HepG2 (cell line): Measurements from ENCODE around the gene ZNF446. TPM values are rescaled to one million over a fixed set of nuclear protein-coding genes. Genes with fewer than 3 reads are reported as not detected.

ENCODE experiments used
- ATAC-seq: fragments of 200-7000 bp; cut with Tn5 transposase; 3 replicates; pipeline ENCODE4 v1.9.1; 2020; ENCODE audit warnings: mild to moderate bottlenecking, moderate library complexity
- BruUV-seq: library from RNA; stranded (reverse); fragments of 400-500 nt; replicated peaks from 2 replicates; lab custom pipeline; 2021; lab: Mats Ljungman, UMichigan
- CTCF ChIA-PET: fragments of 300-600 bp; formaldehyde crosslinking; extraction: SDS; loops from one replicate; lab custom pipeline; 2021; ENCODE audit warnings: low total read pairs, inconsistent platforms, low intra/inter-chr PET ratio; lab: Yijun Ruan, JAX
- POLR2A ChIA-PET: fragments of 350-600 bp; sonication (Branson Sonifier 250); formaldehyde crosslinking; loops from one replicate; lab custom pipeline; 2020; ENCODE audit warnings: antibody characterized with exemption, inconsistent platforms; lab: Yijun Ruan, JAX
- DNase-seq: peaks from one replicate; pipeline ENCODE4 v3.0.0-alpha.2; 2015; ENCODE audit warnings: low spot score
- FAIRE-seq: peaks from 3 replicates; lab custom pipeline; 2011; peaks lifted over from hg19 to GRCh38; lab: Jason Lieb, UNC
- H2AFZ ChIP-seq: one replicate; pipeline ENCODE4 v1.6.1; 2011; ENCODE audit warnings: low read length, inconsistent platforms
- H3K27ac ChIP-seq: fragments of 300-600 bp; 3 replicates; pipeline ENCODE4 v1.8.0; 2011; ENCODE audit warnings: mixed run types, mild to moderate bottlenecking, mixed read lengths, low read length, inconsistent platforms; ENCODE audit not compliant: insufficient read depth; ENCODE audit errors: extremely low read length
- H3K27me3 ChIP-seq, 2 experiments: fragments of 200-600 bp in 1 of 2; 2 replicates in 1 of 2; 3 replicates in 1 of 2; pipeline versions ENCODE4 v1.6.0 to v1.8.0; 2011; ENCODE audit warnings: low read length in 2 of 2, mild to moderate bottlenecking in 2 of 2, moderate library complexity in 2 of 2, inconsistent platforms in 1 of 2; ENCODE audit not compliant: insufficient read depth in 2 of 2, control insufficient read depth in 1 of 2
- H3K36me3 ChIP-seq, 2 experiments: fragments of 200-600 bp in 1 of 2; replicated peaks in 1 of 2; 2 replicates in 1 of 2; 3 replicates in 1 of 2; pipeline versions ENCODE4 v1.5.1 to v1.8.0; 2011; ENCODE audit warnings: low read length in 2 of 2, inconsistent platforms in 1 of 2; ENCODE audit not compliant: insufficient read depth in 2 of 2, control insufficient read depth in 1 of 2
- H3K4me1 ChIP-seq: 2 replicates; pipeline ENCODE4 v1.5.1; 2012; ENCODE audit warnings: low read length, inconsistent platforms; ENCODE audit not compliant: insufficient read depth
- H3K4me2 ChIP-seq: 2 replicates; pipeline ENCODE4 v1.6.0; 2011; ENCODE audit warnings: low read depth, low read length, inconsistent platforms
- H3K4me3 ChIP-seq, 3 experiments: fragments of 200-600 bp in 1 of 3; sonication (generic), shearing (Covaris generic) in 1 of 3; replicated peaks in 1 of 3; 2 replicates each; pipeline ENCODE4 v1.5.1; 2011 to 2016; ENCODE audit warnings: low read length in 3 of 3, inconsistent platforms in 2 of 3, low read depth in 2 of 3, mild to moderate bottlenecking in 2 of 3, control low read depth in 1 of 3, mixed read lengths in 1 of 3; ENCODE audit not compliant: insufficient read depth in 1 of 3
- H3K79me2 ChIP-seq: one replicate; pipeline ENCODE4 v1.6.1; 2011; ENCODE audit warnings: low read length, inconsistent platforms; ENCODE audit not compliant: insufficient read depth
- H3K9ac ChIP-seq: 2 replicates; pipeline ENCODE4 v1.6.0; 2011; ENCODE audit warnings: mild to moderate bottlenecking, low read depth, low read length, inconsistent platforms; ENCODE audit not compliant: insufficient read depth
- H3K9me3 ChIP-seq: 2 replicates; pipeline ENCODE4 v1.5.1; 2012; ENCODE audit warnings: mild to moderate bottlenecking, low read length
- H4K20me1 ChIP-seq: 2 replicates; pipeline ENCODE4 v1.6.0; 2011; ENCODE audit warnings: inconsistent platforms, mild to moderate bottlenecking, low read length, moderate library complexity; ENCODE audit not compliant: insufficient read depth
- MED1 ChIP-seq: sonication (generic); formaldehyde crosslinking; IDR thresholded peaks from 2 replicates; pipeline ENCODE4 v1.4.0; 2020; ENCODE audit warnings: missing genetic modification reagents
- WGBS: methylation state at CpG from one replicate; pipeline ENCODE4 v1.1.6; 2017; ENCODE audit warnings: low lambda C conversion rate; 5-methylcytosine and 5-hydroxymethylcytosine counted together
- in situ Hi-C: cut with HindIII; loops from 2 replicates; pipeline ENCODE4 v1.10.0; 2017; ENCODE audit warnings: low pct_unique_long_range_greater_than_20kb; ENCODE audit not compliant: extremely low pct_ligation_motif_present
- intact Hi-C: fragments of 100-400 bp; cut with micrococcal nuclease; formaldehyde crosslinking; loops from one replicate; pipeline ENCODE4 v1.10.0; 2022; ENCODE audit not compliant: unreplicated experiment
- polyA plus RNA-seq, 8 experiments: library from polyadenylated mRNA; depleted of rRNA in 3 of 8; stranded (reverse) in 7 of 8; unstranded in 1 of 8; fragments of >200 nt; fragmentation: Illumina TruSeq in 4 of 8; extraction: Trizol in 4 of 8; gene quantifications; 2 replicates each; pipeline versions ENCODE4 v1.2.1 to v1.2.3, GENCODE V29; 2011 to 2016; ENCODE audit warnings: low read depth in 4 of 8, missing spikeins in 1 of 8, mixed read lengths in 1 of 8; ENCODE audit not compliant: insufficient read depth in 1 of 8
- total RNA-seq, 5 experiments: library from RNA; depleted of rRNA; stranded (reverse); fragments of >200 nt; fragmentation: Illumina TruSeq; extraction: Trizol; gene quantifications; 2 replicates each; pipeline ENCODE4 v1.2.3, GENCODE V29; 2016; ENCODE audit warnings: low read depth in 1 of 5
- TF ChIP-seq, protein P1 (sequence below): sonication (generic); formaldehyde crosslinking; IDR thresholded peaks from 2 replicates; pipeline ENCODE4 v1.5.0; 2020; ENCODE audit warnings: mild to moderate bottlenecking, missing genetic modification reagents
- TF ChIP-seq, protein P2 (sequence below): IDR thresholded peaks from 2 replicates; pipeline ENCODE4 v1.6.1; 2016; ENCODE audit warnings: mild to moderate bottlenecking, missing biosample characterization, missing genetic modification reagents
- TF ChIP-seq, protein P3 (sequence below): sonication (generic); formaldehyde crosslinking; conservative IDR thresholded peaks from 2 replicates; pipeline ENCODE4 v1.8.1; 2023; ENCODE audit warnings: missing genetic modification reagents

The ZNF446 gene
- total and polyA plus RNA-seq, 2 of the 13 experiments (the other 11 are each of a cell fraction or from before 2014, with no cell fraction given), result 3.0 to 3.6 TPM

DNA sequence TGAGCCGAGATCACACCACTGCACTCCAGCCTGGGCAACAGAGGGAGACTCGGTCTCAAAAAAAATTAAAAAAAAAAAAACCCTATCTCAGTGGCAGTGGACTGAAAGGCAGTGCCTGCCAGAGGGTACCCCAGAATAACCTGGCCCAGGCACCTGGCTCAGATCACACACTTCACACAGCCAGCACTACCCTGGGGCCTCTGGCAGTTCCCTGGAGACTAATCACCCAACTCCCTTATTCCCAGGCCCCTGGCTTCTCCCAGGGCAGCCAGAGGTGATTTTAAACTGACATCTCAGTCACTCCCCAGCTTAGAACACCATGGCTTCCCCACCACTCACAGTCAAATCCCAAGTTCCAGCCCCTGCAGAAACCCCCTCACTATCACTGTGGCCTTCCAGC is 39.1 kb downstream of the ZNF446 start:
- in situ Hi-C loops, result no loop called here
- CTCF ChIA-PET, result no interaction called here
- no peak for TF ChIP-seq MED1
- TF ChIP-seq, protein P1, sequence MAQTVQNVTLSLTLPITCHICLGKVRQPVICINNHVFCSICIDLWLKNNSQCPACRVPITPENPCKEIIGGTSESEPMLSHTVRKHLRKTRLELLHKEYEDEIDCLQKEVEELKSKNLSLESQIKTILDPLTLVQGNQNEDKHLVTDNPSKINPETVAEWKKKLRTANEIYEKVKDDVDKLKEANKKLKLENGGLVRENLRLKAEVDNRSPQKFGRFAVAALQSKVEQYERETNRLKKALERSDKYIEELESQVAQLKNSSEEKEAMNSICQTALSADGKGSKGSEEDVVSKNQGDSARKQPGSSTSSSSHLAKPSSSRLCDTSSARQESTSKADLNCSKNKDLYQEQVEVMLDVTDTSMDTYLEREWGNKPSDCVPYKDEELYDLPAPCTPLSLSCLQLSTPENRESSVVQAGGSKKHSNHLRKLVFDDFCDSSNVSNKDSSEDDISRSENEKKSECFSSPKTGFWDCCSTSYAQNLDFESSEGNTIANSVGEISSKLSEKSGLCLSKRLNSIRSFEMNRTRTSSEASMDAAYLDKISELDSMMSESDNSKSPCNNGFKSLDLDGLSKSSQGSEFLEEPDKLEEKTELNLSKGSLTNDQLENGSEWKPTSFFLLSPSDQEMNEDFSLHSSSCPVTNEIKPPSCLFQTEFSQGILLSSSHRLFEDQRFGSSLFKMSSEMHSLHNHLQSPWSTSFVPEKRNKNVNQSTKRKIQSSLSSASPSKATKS (CRISPR knock-in tag), result no peak
- TF ChIP-seq, protein P2, sequence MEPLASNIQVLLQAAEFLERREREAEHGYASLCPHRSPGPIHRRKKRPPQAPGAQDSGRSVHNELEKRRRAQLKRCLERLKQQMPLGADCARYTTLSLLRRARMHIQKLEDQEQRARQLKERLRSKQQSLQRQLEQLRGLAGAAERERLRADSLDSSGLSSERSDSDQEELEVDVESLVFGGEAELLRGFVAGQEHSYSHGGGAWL (CRISPR knock-in tag), result no peak
- TF ChIP-seq, protein P3, sequence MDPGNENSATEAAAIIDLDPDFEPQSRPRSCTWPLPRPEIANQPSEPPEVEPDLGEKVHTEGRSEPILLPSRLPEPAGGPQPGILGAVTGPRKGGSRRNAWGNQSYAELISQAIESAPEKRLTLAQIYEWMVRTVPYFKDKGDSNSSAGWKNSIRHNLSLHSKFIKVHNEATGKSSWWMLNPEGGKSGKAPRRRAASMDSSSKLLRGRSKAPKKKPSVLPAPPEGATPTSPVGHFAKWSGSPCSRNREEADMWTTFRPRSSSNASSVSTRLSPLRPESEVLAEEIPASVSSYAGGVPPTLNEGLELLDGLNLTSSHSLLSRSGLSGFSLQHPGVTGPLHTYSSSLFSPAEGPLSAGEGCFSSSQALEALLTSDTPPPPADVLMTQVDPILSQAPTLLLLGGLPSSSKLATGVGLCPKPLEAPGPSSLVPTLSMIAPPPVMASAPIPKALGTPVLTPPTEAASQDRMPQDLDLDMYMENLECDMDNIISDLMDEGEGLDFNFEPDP (CRISPR knock-in tag), result no peak

More for the DNA sequence above, 39.1 kb downstream of the ZNF446 start:
- H3K36me3 ChIP-seq, result peaks cover 5 to 6% of the 10 kb centered on the region in 2 experiments; a peak in 4 of 5 replicates
- no peaks in the 10 kb centered on the region for H3K9me3 ChIP-seq
- DNase-seq (no peak), FAIRE-seq (no peak), ATAC-seq (no peak)
- intact Hi-C loops, result loop anchor here (5.0 kb wide), 1 partner anchor 188 kb away; the partner anchor contains the start of gene ZSCAN22
- H3K79me2 ChIP-seq, result peaks cover 25% of the 10 kb centered on the region
- H3K9ac ChIP-seq, result no peak overlapping the region
- H3K27ac ChIP-seq, result no peak overlapping the region
- POLR2A ChIA-PET, result no interaction called here
- H4K20me1 ChIP-seq, result no peaks in the 10 kb centered on the region
- no peak overlapping the region for H3K4me3 ChIP-seq
- peaks cover 62% of the 10 kb centered on the region for H3K4me1 ChIP-seq
- no peak overlapping the region for H2AFZ ChIP-seq
- TSS peak; percentile 37 for BruUV-seq
- WGBS, result 95% methylated on average over 2 of the region's 2 CpGs
- no peak overlapping the region for H3K4me2 ChIP-seq
- H3K27me3 ChIP-seq, result no peaks in the 10 kb centered on the region; a peak in 1 of 5 replicates
